ENCODE measurements around the gene TRIM10. TPM values are rescaled to one million over a fixed set of nuclear protein-coding genes. Genes with fewer than 3 reads are reported as not detected.
"Not testable (repeated sequence)": the region's sequence is repeated elsewhere in the genome, so short reads cannot be mapped to it uniquely, and the experiment has no call there.

The TRIM10 gene
- total RNA-seq, 1 donor from 2014 or later, result not detected

- DNase-seq (ENCODE audit: low read depth in 2 of 2), result peak; percentile 16 to 47
These were observed 6.1 kb downstream of the TRIM10 start for GRCh38 chr6:30154709-30155519.

DNA sequence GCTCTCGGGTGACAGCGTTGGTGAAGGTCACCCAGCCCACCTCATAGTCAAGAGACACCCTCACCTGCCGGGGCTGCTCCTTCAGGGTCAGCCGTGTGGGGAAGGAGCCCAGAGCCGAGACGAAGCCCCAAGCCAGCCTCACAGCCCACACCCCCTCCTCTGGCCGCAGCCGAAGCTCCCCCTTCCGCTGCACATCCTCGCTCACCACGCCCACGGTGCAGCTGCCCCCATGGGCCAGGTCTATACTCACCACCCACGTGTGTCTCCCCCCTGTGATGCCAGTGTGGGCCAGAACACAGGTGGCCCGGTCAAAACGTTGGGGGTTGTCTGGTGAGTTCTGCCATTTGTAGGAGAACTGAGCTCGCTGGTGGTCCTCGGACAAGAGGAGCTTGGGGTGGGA, 7.0 kb downstream of the TRIM10 start:
- DNase-seq (ENCODE audit: low read depth in 2 of 2), result no peak

DNA sequence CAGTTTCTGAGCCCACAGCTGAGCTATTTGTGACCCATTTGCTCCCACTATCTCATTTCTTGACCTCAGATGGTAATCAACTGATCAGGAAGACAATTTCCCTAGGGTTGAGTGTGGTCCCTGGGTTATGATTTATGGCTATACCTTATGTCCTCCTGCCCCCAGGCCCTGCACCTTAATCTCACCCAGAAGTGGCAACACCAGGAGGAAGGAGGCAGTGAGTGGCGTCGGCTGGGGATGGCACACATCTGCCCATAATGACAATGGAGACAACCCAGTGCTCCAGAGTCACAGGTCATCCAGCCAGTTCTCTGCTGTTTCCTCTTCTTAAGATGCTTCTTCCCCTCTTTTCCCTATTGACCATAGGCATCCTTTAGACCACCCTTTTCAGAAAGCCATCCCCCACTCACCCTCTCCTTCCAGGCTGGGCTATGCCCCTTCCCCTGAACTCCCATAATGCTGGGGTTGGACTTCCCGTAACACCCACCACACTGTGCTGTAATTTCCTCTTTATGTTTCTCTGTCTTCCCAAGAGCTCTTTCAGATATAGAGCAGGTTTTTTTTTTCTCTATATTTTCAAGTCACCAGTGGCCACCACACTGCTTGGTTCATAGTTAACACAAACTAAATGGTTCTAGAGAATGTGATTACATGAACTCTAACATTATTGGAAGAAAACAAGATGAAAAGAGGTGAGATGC, 8.0 kb downstream of the TRIM10 start:
- no peak for DNase-seq (ENCODE audit: low read depth in 2 of 2)

DNA sequence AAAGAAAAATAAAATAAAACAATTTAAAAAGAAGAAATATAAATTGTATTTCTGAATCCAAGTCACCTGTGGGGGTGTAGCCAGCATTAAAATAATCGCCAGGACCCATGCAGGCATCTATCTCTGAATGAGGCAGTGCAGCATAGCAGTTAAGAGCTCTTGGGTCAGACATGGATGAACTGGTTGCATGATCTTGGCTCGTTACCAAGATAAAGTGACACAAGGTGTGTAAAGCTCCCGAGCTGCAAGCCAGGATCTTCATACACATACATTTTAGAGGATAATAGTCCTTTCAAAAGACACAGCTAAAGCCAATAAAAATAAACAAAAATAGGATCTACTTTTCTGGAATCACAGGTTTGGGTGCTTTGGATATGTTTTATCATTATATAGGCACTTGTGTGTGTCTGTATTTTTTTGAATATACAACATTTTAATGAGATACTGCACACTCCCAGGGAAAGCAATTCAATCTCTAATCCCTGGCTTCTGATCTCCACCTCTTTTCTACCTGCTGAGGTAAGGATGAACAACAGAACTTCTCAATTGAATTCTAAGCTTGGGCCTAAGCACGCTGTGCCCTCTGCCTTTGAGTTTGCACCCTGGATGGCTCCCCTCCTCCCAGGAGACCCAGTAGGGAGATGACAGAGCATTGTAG, 8.9 kb downstream of the TRIM10 start:
- DNase-seq (ENCODE audit: low read depth in 2 of 2), result no peak

DNA sequence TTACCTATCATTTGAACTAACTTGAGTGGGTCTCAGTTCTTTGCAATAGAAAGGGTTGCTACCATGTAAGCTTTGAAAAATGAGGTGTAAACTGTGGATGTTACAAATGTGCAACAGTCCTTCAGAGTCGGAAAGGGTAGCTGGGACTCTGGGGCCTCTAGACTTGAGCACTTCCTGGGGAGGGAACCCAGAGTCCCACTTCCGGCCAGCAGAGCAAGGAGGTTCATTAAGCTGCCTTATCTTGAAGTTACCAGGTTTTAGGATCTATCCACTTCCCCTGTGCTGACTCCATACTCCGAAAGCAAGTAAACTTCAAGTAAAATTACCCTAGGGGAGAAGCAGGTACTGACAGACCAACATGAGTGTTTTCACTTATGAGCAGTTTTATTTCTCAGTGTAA, 9.4 kb downstream of the TRIM10 start:
- DNase-seq (ENCODE audit: low read depth in 2 of 2), result no peak

DNA sequence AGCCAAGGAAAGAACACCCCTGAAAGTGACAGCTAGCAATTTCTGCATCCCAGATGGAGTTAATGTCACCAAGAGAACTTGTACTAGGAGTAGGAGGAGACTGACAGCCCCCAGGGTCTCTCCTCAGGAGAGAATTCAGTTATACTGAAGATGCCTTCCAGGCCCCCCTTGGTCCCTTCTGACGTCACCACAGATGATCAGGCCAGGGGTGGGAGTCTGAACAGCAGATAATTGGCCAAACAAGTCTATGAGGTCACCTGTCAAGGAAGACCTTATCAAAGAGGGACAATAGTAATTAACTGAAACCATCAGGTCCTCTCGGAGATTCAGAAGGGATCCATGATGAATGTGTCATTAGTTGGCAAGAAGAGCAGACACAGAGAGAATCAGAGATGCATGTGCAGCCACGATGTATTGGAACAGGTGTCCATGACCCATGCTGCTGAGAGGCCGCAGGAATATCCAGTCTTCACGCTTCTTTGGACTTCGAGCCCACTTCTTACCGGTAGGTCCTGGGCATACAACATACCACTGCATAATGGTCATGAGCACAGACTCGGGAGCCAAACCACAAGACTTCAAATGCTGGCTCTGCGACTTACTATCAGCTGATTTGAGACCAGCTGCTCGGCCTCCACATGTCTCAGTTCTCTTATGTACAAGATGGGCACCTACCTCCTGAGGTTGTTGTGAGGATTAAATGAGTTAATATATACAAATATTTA, 10.2 kb downstream of the TRIM10 start:
- no peak for DNase-seq (ENCODE audit: low read depth in 2 of 2)

DNA sequence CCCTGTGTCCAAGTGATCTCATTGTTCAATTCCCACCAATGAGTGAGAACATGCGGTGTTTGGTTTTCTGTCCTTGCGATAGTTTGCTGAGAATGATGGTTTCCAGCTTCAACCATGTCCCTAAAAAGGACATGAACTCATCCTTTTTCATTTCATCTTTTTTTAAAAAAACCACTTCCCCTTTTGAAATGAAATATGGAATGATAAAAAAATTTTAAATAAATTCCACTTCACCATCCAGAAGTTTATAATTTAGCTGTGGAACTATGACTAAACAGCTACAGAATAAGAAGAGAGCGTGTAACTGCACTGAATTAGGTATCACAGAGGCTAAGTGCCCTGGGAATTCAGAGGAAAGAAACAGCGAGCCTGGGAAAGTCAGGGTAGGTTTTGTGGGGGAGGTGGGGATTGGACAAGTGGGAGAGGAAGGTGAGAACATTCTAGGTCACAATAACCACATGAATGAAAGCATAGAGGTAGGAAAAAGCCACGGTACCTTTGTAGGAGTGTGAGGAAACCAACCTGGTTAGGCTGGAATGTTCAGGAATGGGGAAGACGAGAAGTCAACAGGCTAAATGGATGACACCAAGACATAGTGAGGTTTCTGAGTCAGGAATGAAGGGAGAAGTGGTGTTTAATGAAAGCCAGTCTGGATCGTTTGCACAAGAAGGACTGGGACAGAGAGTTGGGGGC, 11.0 kb downstream of the TRIM10 start:
- no peak for DNase-seq (ENCODE audit: low read depth in 2 of 2)

- DNase-seq (ENCODE audit: low read depth in 2 of 2), result no peak
These were observed 11.8 kb downstream of the TRIM10 start for GRCh38 chr6:30149234-30149633.

- DNase-seq (ENCODE audit: low read depth in 2 of 2), result no peak
These were observed 13.9 kb downstream of the TRIM10 start for GRCh38 chr6:30147096-30147495.

DNA sequence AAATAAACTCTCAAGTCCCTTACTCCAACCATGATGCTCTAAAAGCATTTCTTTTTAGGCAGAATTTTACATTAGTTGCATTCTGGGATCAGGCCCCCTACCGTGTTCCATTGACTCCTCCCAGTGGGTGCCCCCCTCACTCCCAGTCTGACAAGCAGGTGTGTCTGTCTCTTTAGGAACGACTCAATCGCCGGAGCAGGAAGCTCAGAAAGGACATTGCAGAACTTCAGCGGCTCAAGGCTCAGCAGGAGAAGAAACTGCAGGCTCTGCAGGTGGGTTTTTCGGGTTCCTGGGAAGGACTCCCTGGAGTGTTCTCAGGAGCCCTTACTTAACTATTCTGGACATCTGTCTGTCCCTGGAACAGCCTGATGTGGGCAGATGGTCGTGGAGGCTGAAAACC, 15.2 kb downstream of the TRIM10 start:
- DNase-seq (ENCODE audit: low read depth in 2 of 2), result no peak

GRCh38 chr6:30144811-30145210, 16.2 kb downstream of the TRIM10 start:
- no peak for DNase-seq (ENCODE audit: low read depth in 2 of 2)

DNA sequence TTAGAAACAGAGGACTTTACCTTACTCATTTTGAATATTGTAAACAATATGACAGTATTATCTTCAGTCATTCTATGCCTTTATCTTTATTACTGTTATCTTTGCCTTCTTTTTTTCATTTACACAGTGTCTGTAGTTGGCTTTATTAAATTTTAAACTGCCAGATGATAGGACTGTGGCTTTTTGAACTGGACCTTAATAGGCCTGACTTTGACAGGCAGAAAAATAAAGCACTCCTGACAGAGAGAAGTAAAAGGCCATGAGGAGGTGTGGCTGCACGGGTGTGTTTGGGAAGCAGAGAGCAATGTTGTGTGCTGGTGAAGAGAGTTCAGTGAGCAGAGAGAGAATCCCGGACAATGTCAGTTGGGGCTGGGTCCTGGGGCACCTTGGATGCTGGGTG, 17.2 kb downstream of the TRIM10 start:
- DNase-seq (ENCODE audit: low read depth in 2 of 2), result no peak

- no peak for DNase-seq (ENCODE audit: low read depth in 2 of 2)
These were observed 18.3 kb downstream of the TRIM10 start for GRCh38 chr6:30142665-30143064.

GRCh38 chr6:30140240-30140639, 20.8 kb downstream of the TRIM10 start:
- not testable (repeated sequence) for DNase-seq (ENCODE audit: low read depth in 2 of 2)

- DNase-seq (ENCODE audit: low read depth in 2 of 2), result no peak
These were observed 24.3 kb downstream of the TRIM10 start for GRCh38 chr6:30136570-30137286.

- no peak for DNase-seq (ENCODE audit: low read depth in 2 of 2)
These were observed 25.3 kb downstream of the TRIM10 start, which contains the start of gene TRIM40 for GRCh38 chr6:30135757-30136156. Gene TRIM40 (plus strand): TSS chr6:30136140. CDS start chr6:30137037, 897 bp downstream.

GRCh38 chr6:30135147-30135546, 25.9 kb downstream of the TRIM10 start:
- no peak for DNase-seq (ENCODE audit: low read depth in 2 of 2)

DNA sequence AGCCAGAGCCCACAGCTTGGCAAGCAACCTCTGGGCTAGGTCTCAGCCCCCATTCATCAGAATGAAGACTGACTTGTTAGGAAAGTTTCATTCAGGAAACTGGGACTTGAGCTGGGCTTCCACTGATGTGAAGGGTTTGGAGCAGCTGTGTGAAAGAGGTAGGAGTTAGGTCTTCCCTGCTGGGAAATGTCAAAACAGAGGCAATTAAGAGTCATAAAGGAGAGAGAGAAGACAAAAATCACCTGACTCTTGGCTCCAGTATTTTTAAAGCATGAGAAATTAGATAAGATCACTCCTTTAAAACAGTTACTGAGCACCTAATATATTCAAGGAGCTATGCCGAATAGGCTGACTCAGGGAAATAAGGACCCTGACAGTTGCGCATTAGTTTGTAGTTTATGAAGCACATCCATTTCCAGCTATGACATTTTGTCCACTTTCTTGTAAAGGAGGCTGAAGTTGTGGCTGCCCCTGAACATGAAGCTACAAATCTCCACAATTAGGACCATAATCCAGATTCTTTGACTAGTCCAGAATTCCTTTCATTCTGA, 29.0 kb downstream of the TRIM10 start:
- no peak for DNase-seq (ENCODE audit: low read depth in 2 of 2)

GRCh38 chr6:30130887-30131862, 29.8 kb downstream of the TRIM10 start:
- peak; percentile 52 to 85 for DNase-seq (ENCODE audit: low read depth in 2 of 2)
